ENCODE data around the gene RSRC2. TPM values are rescaled to one million over a fixed set of nuclear protein-coding genes. Genes with fewer than 3 reads are reported as not detected.
"Not testable (repeated sequence)": the region's sequence is repeated elsewhere in the genome, so short reads cannot be mapped to it uniquely, and the experiment has no call there.

RSRC2 gene
- 34.5 and 41.9 TPM in 2 replicates for total RNA-seq

GRCh38 chr12:122526683-122527477, at the start of gene RSRC2, which contains the start of gene KNTC1:
RSRC2 (minus strand) TSS chr12:122526936; CDS start chr12:122526853, 83 bp downstream.
KNTC1 (plus strand) TSS chr12:122527249; CDS start chr12:122530064, 2,815 bp downstream.
- TF ChIP-seq CTCF (IDR thresholded peaks at IDR 0.05; ENCODE audit: insufficient read depth, low read depth, low read length), result no peak
- peak; percentile 100 for DNase-seq (ENCODE audit: low read depth)
- peak within 1 kb of the TSS; percentile 100 for H3K4me3 ChIP-seq (ENCODE audit: low read depth, low read length)

GRCh38 chr12:122571821-122572220, 45.1 kb upstream of the RSRC2 start:
- no peak for DNase-seq (ENCODE audit: low read depth)
- no peak for TF ChIP-seq CTCF (IDR thresholded peaks at IDR 0.05; ENCODE audit: insufficient read depth, low read depth, low read length)
- no peak overlapping the region for H3K4me3 ChIP-seq (ENCODE audit: low read depth, low read length)

- peak; percentile 13 for DNase-seq (ENCODE audit: low read depth)
- not testable (repeated sequence) for H3K4me3 ChIP-seq (ENCODE audit: low read depth, low read length)
Observed at GRCh38 chr12:122570006-122570405, 43.3 kb upstream of the RSRC2 start.

GRCh38 chr12:122569288-122569687, 42.6 kb upstream of the RSRC2 start:
- TF ChIP-seq CTCF (IDR thresholded peaks at IDR 0.05; ENCODE audit: insufficient read depth, low read depth, low read length), result no peak
- H3K4me3 ChIP-seq (ENCODE audit: low read depth, low read length), result no peak overlapping the region

GRCh38 chr12:122566816-122567215, 40.1 kb upstream of the RSRC2 start:
- DNase-seq (ENCODE audit: low read depth); H3K4me3 ChIP-seq (ENCODE audit: low read depth, low read length): not testable (repeated sequence)

More at GRCh38 chr12:122569288-122569687, 42.6 kb upstream of the RSRC2 start:
- DNase-seq (ENCODE audit: low read depth), result no peak

GRCh38 chr12:122563361-122563760, 36.6 kb upstream of the RSRC2 start:
- no peak overlapping the region for H3K4me3 ChIP-seq (ENCODE audit: low read depth, low read length)
- no peak for TF ChIP-seq CTCF (IDR thresholded peaks at IDR 0.05; ENCODE audit: insufficient read depth, low read depth, low read length)
- DNase-seq (ENCODE audit: low read depth), result no peak

- H3K4me3 ChIP-seq (ENCODE audit: low read depth, low read length), result no peak overlapping the region
- DNase-seq (ENCODE audit: low read depth), result no peak
- TF ChIP-seq CTCF (IDR thresholded peaks at IDR 0.05; ENCODE audit: insufficient read depth, low read depth, low read length), result no peak
Observed at GRCh38 chr12:122560138-122560537, 33.4 kb upstream of the RSRC2 start.

All from fibroblast of villous mesenchyme (primary cell).